Ovary (tissue), 9 donors: ENCODE results near the gene MUSK. TPM values are rescaled to one million over a fixed set of nuclear protein-coding genes. Genes with fewer than 3 reads are reported as not detected.

Experiments
- DNase-seq, 5 donors: peaks; one replicate each; pipeline ENCODE4 v3.0.0-alpha.2; 2019 to 2020
- H3K27ac ChIP-seq, 2 donors: fragments of 200-600 bp; one replicate each; pipeline versions ENCODE4 v1.5.1 to v1.8.0; 2019 to 2022
- H3K27me3 ChIP-seq: fragments of 200-600 bp; one replicate; pipeline ENCODE4 v1.8.0; 2022
- H3K36me3 ChIP-seq: fragments of 200-600 bp; sonication (generic); one replicate; pipeline ENCODE4 v1.5.1; 2019
- H3K4me1 ChIP-seq: one replicate; pipeline ENCODE4 v1.8.1; 2013; ENCODE audit warnings: mild to moderate bottlenecking, moderate library complexity; ENCODE audit not compliant: insufficient read depth
- H3K4me3 ChIP-seq: fragments of 200-600 bp; sonication (generic); one replicate; pipeline ENCODE4 v1.5.1; 2017
- H3K9me3 ChIP-seq, 2 donors: fragments of 200-600 bp in 1 of 2; sonication (generic) in 1 of 2; one replicate each; pipeline versions ENCODE4 v1.5.1 to v1.8.1; 2013 to 2019; ENCODE audit warnings: mild to moderate bottlenecking in 1 of 2, moderate library complexity in 1 of 2
- EP300 ChIP-seq: sonication (generic); formaldehyde crosslinking; IDR thresholded peaks from one replicate; pipeline ENCODE4 v1.6.1; 2017; ENCODE audit warnings: antibody characterized with exemption
- POLR2A ChIP-seq: fragments of 450-650 bp; IDR thresholded peaks from one replicate; pipeline ENCODE4 v1.6.1; 2017; ENCODE audit warnings: antibody characterized with exemption, mild to moderate bottlenecking, moderate library complexity
- WGBS, 3 donors: extraction: QIAGEN DNeasy Blood & Tissue Kit in 1 of 3; methylation state at CpG; one replicate each; pipeline versions ENCODE4 v1.1.5 to v1.1.7; 2013 to 2017; 5-methylcytosine and 5-hydroxymethylcytosine counted together
- intact Hi-C, 4 donors: fragments of 100-400 bp; cut with DNase I; formaldehyde crosslinking; loops; one replicate each; pipeline versions ENCODE4 v1.11.0 to v1.15.1; 2022 to 2023
- polyA plus RNA-seq, 2 donors: library from polyadenylated mRNA; stranded (reverse); fragments of 200-250 nt in 1 of 2; fragments of 350-450 nt in 1 of 2; fragmentation: Illumina TruSeq in 1 of 2; extraction: RNeasy Lipid Tissue Mini Kit (QIAGEN cat#74804) in 1 of 2; gene quantifications; one replicate each; pipeline ENCODE4 v1.2.3, GENCODE V29; 2013 to 2014
- total RNA-seq, 7 donors: library from RNA; depleted of rRNA in 2 of 7; stranded (reverse); fragments of >200 nt in 2 of 7; fragmentation: NEBNext Ultra II Directional in 3 of 7; extraction: Animal tissue kit (Norgen Biotek cat#: 25700) in 3 of 7; gene quantifications; one replicate each; pipeline versions ENCODE4 v1.1.0 to v1.2.4, GENCODE V29; 2016 to 2023
- TF ChIP-seq, protein P1 (sequence below), 3 donors: fragments of 450-650 bp in 2 of 3; fragments of 200-600 bp in 1 of 3; IDR thresholded peaks; one replicate each; pipeline versions ENCODE4 v1.5.1 to v1.8.0; 2016 to 2022; ENCODE audit warnings: antibody characterized with exemption in 3 of 3, mild to moderate bottlenecking in 1 of 3
- donor health status: DM: no; HTN: no; CAD: no; lungs with moderate emphysema.
- donor health status: DM: no; HTN: no; CAD: no.
- donor health status: Bipolar disorder and iron deficiency.
- donor health status: DM: yes; HTN: yes; CAD: no.
- donor health status: DM: no; HTN: no; CAD: no.
- donor health status: DM: yes; HTN: yes; CAD: no.

MUSK gene
- total and polyA plus RNA-seq, 9 donors = 0.10 to 0.91 (median 0.17) TPM; not detected in 1

DNA sequence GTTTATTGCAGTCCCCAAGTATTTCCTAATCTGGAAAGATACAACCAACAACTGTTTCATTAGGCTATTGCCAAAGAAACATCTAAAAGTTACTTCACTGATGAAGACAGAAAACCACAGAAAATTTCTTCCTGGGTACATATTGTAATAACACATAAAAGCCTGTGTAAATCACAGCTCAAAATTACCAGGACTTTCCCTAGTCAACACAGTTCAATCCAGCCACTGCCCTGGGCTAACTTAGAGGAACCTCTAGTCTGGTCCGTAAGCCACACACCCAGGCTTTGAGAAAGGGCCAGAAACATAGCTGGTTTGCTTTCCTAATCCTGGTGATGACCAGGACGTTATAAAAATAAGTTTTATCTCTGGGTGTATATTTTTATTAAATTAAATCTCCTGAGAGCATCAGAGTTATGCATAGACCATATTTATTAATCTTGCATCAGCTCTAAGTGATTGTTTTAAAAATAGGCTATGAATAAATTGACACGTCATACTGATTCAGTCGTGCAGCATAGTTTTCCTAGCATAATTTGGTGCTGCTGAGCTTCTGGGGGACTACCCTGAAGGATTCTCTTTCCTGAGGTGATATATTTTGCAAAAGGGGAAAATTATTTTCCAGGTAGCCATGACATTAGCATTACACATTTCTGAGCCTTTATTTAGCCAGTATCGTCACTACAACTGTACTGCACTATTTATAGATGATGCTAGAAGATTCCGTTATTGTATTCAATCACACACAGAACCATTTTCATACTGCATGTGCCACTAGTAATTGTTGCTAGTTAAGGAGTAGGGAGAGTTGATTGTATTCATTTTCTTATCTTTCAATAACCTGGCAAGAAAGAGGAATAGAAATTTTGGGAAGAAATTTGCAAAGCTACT is 12.6 kb upstream of the MUSK start:
- Histone ChIP-seq H3K4me1 (no peaks in the 10 kb centered on the region), H3K9me3 (no peaks in the 10 kb centered on the region), H3K27me3 (no peaks in the 10 kb centered on the region), H3K4me3 (no peak overlapping the region), H3K27ac (no peak overlapping the region), H3K36me3 (no peaks in the 10 kb centered on the region)
- WGBS, 3 donors = 43 to 56% (median 48%) methylated on average over 6 of the region's 6 CpGs
- peak in 2 of 5 donors; percentile 20 to 39 for DNase-seq
- TF ChIP-seq EP300 = no peak
- no peak for TF ChIP-seq POLR2A
- TF ChIP-seq, protein P1, sequence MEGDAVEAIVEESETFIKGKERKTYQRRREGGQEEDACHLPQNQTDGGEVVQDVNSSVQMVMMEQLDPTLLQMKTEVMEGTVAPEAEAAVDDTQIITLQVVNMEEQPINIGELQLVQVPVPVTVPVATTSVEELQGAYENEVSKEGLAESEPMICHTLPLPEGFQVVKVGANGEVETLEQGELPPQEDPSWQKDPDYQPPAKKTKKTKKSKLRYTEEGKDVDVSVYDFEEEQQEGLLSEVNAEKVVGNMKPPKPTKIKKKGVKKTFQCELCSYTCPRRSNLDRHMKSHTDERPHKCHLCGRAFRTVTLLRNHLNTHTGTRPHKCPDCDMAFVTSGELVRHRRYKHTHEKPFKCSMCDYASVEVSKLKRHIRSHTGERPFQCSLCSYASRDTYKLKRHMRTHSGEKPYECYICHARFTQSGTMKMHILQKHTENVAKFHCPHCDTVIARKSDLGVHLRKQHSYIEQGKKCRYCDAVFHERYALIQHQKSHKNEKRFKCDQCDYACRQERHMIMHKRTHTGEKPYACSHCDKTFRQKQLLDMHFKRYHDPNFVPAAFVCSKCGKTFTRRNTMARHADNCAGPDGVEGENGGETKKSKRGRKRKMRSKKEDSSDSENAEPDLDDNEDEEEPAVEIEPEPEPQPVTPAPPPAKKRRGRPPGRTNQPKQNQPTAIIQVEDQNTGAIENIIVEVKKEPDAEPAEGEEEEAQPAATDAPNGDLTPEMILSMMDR (IDR thresholded peaks at IDR 0.05) = no peak
- intact Hi-C loops = loop anchor here in 1 of 4 donors (10.0 kb wide), 2 partner anchors 379 to 1929 kb away; partner anchors contain the start of gene LPAR1

DNA sequence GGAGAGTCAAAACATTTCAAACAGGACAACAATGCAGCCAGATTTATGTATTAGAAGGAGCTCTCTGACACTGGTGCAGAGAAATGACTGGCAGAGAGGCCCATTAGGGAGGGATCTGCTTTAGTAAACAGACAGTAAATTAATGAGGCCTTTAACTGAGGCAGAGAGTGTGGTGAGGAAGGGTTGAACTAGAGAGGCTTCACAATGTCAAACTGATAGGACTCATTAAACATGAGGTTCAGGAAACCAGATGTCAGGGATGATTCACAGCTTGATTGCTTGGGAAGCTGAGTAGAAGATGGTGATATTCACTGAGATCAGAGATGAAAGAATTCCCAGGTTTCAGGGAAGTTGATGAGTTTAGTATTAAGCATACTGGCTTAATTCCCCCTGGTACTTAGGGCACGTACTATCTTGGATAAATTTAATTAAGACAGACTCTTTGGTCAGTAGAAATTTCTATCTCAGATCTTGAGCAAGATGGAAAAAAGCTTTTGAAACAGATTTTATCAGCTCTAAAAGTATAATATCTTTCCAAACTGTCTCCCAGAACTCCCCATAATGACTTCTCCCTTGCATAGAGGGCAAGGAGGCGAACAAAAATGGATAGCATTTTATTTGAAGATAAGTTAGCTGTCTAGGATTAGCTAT is 8.6 kb upstream of the MUSK start:
- TF ChIP-seq EP300 (no peak), POLR2A (no peak)
- TF ChIP-seq, protein P1 (IDR thresholded peaks at IDR 0.05) = no peak
- no peaks in the 10 kb centered on the region for H3K27me3 ChIP-seq
- DNase-seq = no peak
- intact Hi-C loops = loop anchor here in 1 of 4 donors (10.0 kb wide), 2 partner anchors 375 to 1925 kb away; partner anchors contain the start of gene LPAR1
- H3K36me3 ChIP-seq = no peaks in the 10 kb centered on the region
- H3K4me3 ChIP-seq = no peak overlapping the region
- no peaks in the 10 kb centered on the region for H3K9me3 ChIP-seq
- 86 to 98% (median 95%) methylated on average over 2 of the region's 2 CpGs for WGBS, 3 donors
- H3K4me1 ChIP-seq = no peaks in the 10 kb centered on the region
- H3K27ac ChIP-seq = no peak overlapping the region

DNA sequence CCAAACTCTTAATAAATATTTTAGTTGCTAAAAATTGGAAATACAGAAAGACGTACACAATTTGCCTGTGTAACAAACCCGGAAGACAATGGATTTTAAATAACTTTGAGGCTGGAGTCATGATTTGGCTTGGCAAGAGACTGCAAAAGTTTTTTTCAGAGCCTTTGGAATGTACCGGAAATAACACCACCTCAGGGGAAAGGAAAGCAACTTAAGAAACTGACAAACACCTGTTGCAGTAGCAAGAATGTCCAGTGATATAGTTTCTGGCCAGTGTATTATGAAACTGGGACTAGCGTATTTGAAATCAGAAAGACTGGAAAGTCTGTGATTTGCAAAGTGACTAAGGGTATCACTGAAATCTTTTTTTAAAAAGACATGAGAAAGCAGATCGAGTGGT is 842 bp downstream of the MUSK start:
- no peak for DNase-seq
- 16 to 28% (median 18%) methylated on average over 5 of the region's 5 CpGs for WGBS, 3 donors
- Histone ChIP-seq H3K4me3 (no peak overlapping the region), H3K36me3 (no peaks in the 10 kb centered on the region), H3K27ac (no peak overlapping the region), H3K9me3 (no peaks in the 10 kb centered on the region), H3K4me1 (peaks cover 2% of the 10 kb centered on the region), H3K27me3 (no peaks in the 10 kb centered on the region)
- intact Hi-C loops = no loop called here
- TF ChIP-seq EP300 (no peak), POLR2A (no peak)

DNA sequence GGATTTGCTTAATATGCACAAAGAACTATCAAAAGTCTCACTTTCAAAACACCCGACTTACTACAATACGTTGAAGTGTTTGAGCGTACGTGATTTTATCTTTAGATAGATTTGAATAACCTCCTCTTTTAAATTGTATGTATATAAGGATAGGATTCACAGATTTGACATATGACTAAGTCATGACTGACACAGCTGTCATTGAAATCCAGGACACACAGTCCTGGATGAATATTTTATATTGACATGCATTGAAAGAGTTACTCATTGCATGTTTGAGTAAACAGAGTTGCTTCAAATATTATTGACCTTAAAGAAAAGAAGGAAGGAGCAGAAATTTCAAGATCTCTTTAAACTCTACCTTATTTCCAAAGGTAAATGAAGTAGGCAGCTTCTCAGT is 3.3 kb downstream of the MUSK start:
- H3K9me3 ChIP-seq = no peaks in the 10 kb centered on the region
- intact Hi-C loops = no loop called here
- H3K27me3 ChIP-seq = no peaks in the 10 kb centered on the region
- peaks cover 2% of the 10 kb centered on the region for H3K4me1 ChIP-seq
- no peaks in the 10 kb centered on the region for H3K36me3 ChIP-seq
- TF ChIP-seq, protein P1 (IDR thresholded peaks at IDR 0.05) = no peak
- TF ChIP-seq EP300 (no peak), POLR2A (no peak)
- WGBS, 3 donors = 96 to 97% (median 96%) methylated on average over 4 of the region's 4 CpGs
- H3K27ac ChIP-seq = no peak overlapping the region
- DNase-seq = no peak
- no peak overlapping the region for H3K4me3 ChIP-seq
